ENCODE data around the gene ENTPD1.
A peak's percentile ranks its signal among the peaks of the same experiment; 100 is the strongest.
"Not testable (repeated sequence)": the region's sequence is repeated elsewhere in the genome, so short reads cannot be mapped to it uniquely, and the experiment has no call there.

ENTPD1 gene

DNA sequence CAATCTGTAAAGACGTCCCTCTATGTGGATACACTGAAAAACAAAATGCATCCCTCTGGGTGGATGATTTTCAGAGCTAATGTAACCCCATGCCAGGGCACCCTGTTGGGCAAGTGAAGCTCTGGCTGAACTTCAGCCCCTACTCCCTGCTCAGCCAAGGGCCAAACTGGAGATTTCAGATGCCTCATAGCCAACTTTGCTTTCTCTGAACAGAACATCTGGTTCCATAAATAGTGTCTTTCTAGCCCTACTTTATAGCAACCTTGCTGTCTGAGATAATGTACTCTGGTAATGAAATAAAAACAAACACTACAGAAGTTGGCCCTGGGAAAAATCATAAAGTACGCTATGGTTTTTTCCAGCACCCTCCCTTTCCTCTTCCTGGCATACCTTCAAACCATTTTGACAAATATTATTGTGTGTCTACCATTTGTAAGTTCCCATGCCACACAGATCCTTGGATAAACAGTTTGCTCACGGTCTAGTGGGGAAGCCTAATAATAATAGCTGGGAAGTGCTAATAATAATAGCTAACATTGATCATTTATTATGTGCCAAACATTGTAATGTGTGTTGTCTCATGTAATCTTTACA, 3.4 kb downstream of the ENTPD1 start:
- no peak for DNase-seq

DNA sequence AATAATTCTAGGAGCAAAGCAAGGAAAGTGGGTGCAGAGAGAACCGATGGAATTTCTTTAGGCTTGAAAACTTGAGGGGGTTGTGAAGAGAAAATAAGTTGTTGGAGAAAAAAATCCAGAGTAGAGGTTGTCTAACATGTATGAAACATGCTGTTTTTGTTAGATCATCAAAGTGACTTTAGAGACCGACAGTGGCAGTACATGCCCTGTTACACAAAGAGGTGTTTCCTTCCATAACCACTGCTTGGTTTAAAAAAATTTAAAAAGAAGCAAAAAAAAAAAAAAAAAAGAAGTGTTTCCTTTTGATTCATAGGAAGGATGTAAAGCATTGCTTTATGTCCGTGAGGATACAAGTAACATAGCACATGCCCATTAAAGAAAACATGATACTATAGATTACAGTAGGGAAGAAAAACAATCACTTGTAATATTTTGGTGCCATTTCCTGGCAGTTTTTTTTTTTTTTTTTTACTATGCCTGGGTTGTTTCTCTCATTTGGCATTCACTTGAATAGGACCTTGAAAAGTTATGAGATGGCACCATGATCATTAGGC, 6.1 kb downstream of the ENTPD1 start:
- DNase-seq = no peak

DNA sequence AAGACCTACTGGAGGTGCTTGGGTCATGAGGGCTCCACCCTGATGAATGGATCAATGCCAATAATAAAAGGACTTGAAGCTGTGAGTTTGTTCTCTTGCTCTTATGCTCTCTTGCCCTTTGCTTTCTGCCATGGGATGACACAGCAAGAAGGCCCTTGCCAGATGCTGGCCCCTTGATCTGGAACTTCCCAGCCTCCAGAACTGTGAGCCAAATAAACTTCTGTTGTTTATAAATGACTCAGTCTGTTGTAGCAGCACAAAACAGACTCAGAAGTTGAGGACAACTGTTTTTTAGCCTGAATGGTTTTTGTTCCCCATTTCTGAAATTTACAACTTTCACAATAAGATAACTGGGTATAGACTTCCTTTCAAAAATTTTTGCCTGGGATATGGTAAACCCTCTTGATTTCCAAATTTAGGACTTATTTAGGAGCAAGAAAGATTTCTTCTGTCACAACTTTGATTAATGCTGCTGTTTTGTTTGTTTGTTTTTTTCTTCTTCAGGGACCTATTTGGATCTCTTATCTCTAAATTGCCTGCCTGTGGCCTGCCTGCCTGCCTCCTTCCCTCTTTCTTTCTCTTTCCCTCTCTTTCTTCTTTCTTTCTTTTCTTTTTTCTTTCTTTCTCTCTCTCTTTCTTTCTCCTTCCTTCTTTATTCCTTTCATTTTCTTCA, 12.1 kb downstream of the ENTPD1 start:
- DNase-seq = no peak

DNA sequence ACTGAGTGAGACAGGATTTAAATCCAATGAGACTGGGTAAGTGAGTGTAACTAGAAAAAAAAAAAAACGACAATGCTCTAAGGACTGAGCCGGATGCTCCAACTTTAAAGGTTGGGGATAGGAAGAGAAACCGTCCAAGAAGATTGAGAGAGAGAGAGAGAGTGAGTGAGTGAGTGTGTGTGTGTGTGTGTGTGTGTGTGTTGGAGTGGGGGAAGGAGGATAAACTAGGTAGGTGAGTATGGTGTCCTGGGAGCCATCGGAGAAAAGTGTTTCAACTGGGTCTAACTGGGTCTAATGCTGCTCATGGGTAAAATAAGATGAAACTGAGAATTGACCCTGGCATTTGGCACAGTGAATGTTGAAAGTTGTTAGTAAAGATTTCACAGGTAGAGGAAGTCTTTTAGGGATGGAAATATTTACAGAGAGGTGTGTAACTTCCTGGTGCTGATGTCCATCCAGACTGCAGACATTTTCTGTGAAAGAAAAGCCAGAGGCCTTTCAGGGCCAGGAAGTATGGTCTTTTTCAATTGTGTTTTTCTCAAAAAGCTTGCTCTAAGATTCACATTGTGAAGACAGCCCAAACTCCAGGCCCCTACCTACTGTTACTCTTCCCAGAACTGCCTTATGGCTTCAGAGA, 14.2 kb downstream of the ENTPD1 start:
- DNase-seq = no peak

DNA sequence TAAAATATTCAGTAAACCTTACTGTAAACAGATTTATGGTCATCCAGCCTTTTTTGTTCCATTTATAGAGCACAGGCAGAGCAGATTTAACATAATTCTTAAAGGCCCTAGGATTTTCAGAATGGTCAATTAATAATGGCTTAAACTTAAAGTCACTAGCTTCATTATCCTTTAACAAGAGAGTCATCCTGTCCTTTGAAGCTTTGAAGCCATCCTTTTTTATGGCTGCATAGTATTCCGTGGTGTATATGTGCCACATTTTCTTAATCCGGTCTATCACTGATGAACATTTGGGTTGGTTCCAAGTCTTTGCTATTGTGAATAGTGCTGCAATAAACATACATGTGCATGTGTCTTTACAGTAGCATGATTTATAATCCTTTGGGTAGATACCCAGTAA, 17.5 kb downstream of the ENTPD1 start:
- not testable (repeated sequence) for DNase-seq

DNA sequence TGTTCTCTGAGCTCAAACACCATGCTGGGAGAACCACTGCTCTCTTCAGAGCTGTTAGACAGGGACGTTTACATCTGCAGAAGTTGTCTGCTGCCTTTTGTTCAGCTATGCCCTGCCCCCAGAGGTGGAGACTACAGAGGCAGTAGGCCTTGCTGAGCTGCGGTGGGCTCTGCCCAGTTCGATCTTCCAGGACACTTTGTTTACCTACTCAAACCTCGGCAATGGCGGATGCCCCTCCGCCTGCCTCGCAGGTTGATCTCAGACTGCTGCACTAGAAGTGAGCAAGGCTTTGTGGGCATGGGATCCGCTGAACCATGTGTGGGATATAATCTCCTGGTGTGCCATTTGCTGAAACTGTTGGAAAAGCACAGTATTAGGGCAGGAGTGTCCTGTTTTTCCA, 21.7 kb downstream of the ENTPD1 start:
- DNase-seq = not testable (repeated sequence)

DNA sequence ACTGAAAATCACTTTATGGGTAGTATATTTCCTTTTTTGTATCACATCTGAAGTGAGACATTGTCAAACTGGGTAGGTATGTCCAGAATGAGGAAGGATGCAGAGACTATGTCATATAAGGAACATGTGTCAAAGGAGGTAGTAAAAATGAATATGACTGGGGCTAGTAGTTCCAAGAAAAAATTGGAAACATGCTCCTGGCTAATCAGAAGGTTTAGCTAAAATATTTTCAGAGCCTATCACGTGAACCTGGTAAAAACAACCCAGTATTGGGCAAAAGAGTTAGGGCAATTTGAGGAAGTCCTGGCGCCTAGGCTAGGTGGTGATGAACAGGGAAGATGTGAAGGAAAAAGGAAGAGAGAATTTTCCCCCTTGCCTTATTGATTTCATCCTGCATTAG, 26.4 kb downstream of the ENTPD1 start:
- DNase-seq = no peak

DNA sequence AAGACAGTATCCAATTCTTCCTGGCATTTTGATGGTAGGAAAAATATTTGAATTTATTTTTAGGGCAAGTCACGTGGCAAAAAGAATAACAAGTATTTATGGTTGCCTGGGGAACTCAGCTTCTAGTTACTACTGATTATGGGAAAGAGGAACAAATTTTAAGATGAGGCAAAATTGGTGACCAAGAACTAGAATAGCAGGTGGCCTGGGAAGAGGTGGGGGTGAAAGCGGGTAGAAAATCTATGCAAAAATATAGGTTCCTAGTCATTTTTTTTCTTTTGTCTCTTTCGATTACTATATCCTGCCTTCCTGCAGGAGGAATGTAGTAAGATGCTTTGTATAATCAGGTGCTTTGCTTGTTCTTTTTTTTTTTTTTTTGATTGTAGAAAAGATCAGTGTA, 27.8 kb downstream of the ENTPD1 start:
- DNase-seq = no peak

DNA sequence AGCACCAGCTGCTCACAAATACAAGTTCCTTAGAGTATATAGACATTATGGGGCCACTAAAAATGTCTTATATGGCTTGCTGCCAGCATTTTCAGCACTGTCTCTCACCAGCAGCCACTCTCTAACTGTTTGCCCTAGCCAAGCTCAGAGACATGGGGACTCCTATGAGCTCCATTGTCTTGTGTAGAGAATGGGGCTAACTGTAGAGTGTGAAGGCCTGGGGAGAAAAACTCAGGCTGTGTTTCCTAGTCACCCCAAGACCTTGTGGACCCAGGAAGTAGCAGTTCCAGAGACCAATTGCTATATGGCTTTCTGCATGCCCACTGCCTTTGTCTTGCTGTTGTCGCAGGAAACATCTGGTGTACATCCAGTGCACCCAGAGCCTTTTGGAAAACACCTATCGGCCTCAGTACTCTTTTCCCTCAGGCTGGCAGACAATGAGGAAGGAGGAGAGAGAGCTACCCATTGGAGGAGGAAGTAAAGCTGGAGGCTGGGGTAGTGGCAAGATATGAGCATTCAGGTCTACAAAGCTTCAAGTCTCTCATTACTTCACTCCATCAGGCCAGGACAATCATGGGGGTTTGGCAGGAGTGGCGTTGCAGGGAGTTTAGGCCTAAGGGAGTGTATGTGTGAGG, 28.4 kb downstream of the ENTPD1 start:
- DNase-seq = no peak

DNA sequence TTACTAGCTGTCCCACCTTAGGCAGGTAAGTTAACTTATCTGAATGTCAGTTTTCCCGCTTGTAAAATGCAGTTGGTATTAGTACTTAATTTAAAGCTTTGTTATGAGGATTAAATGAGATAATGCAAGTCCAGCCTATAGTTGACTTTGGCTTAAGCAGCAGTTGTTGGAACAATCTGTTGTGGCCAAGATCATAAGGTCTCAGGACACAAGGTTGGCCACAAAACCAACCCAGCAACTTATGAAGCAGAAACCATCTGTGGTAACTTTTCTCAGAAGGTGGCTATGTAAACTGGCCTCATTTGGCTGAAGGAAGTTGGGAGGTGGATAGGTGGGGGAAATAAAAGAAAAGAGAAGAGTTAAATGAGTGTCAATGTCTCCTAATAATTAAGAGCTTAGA, 29.4 kb downstream of the ENTPD1 start:
- DNase-seq = no peak

DNA sequence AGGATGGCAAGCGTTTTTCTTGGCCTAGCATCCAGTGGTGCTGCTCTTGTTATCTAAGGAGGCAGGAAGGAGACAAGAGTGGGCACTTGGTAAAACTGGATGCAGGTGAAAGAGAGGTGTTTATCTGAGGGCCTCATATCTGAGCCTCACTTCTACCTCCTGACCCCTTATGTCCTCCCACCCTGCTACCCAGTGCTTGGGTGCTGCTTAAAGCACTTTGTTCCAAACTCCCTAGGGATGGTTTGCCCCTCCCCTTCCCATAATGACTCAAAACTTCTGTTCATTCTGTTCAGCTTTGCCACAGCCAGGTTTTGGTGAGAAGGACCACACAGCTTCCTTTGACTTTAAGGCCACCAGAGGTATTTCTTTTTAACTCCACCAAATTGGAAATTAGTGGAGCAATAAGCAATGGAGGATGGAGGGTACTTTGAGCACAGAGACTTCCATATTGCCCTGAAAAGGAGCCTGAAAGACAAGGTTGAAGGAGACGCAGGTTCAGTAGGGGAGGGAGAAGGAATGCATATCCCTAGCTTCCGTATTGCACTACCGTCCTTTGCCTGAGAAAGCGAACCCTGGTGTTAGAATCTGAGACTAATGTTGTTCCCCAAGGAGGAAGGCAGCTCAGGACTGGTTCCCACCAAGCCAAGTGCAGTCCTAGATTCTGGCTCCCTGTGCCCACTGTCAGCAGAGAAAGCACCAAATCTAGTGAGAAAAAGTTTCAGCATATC, 30.1 kb downstream of the ENTPD1 start:
- DNase-seq = no peak

DNA sequence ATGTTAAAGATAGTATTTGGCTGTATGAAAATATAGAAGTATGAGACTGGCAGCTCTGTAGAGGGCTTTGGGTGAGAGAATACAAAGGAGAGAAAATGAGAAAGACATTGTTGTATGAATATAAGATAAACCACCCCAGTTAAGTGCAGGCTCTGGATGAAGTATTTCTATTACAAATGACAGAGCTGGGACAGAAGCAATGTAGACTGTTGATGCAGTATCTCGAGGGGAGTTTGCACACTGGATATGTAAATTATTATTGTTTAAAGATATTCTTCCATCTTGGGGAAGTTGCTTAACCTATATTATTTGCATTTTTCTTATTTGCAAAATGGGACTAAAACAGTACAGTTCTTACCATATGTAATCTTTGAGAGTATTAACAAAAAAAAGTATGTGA, 31.5 kb downstream of the ENTPD1 start:
- DNase-seq = no peak

DNA sequence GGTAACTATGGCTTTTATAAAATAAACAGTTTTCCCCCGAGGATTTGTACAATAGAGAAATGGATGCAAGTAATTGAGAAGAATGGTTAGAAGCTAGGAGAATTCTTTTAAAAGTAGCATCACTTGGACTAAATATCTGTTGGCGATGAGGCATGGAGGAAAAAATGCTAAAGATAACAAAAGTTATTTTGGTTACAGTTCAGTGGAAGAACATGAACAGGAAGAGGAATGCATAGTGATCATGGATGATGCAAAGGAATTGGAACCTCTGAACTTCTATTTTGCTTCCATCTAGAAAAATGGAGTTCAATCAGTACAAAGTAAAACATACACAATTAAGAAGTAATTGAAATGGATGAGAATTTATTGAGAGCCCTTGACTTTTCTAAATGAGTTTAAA, 32.9 kb downstream of the ENTPD1 start:
- no peak for DNase-seq

DNA sequence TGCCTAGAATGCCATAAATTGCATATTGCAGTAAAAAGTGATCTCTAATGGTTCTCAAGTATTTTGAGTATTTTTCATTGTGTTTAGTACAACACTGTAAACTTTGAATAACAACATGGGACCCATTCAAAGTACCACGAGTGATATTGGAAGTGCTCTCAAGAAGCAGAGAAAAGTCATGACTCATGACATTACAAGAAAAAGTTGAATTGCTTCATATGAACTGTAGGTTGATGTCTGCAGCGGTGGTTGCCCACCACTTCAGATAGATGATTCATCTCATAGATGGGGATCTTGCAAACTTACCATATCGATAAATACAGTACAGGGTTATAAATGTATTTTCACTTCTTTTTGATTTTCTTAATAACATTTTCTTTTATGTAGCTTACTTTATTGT, 33.9 kb downstream of the ENTPD1 start:
- DNase-seq = peak; percentile 4

DNA sequence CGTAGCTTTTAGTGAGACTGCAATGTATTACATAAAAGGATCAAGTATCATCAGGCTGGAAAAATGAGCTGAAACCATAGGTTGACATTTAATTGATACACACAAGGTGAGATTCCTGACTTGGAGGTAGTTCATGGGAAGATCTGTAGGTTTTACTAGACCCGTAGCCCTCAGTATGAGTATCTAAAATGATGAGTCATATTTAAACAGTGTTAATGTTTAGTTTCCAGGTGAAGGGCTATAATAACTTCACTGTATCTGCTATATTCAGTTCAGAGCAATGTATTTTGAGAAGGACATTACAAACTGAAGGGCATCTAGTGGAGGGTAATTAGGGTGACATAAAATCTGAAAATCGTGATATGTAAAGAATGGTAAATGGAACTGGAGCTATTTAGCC, 35.0 kb downstream of the ENTPD1 start:
- DNase-seq = no peak

DNA sequence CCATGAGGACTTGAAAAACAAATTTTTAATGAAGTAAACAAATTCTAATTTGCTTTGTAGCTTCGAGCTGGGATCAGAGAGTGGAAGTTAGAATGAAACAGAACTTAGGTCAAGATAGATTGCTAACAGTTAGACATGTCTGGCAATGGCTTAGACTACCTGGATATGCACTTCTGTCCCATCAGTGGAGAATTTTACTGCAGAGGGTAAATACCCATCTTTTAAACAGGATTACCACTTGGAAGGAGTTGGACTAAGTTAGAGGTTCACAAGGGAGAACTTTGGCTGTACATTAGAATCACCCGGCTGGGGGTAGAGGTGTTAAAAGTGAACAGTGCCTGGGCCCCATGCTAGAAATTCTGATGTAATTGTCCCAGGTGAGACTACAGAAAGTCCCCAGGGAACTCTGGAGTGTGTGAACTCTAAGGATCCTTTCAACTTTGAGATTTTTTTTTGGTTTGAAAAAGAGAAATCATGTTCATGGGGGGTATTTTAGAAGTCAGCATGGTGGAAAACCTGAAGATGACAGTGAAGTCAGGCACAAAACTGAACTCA, 35.5 kb downstream of the ENTPD1 start:
- DNase-seq = no peak

DNA sequence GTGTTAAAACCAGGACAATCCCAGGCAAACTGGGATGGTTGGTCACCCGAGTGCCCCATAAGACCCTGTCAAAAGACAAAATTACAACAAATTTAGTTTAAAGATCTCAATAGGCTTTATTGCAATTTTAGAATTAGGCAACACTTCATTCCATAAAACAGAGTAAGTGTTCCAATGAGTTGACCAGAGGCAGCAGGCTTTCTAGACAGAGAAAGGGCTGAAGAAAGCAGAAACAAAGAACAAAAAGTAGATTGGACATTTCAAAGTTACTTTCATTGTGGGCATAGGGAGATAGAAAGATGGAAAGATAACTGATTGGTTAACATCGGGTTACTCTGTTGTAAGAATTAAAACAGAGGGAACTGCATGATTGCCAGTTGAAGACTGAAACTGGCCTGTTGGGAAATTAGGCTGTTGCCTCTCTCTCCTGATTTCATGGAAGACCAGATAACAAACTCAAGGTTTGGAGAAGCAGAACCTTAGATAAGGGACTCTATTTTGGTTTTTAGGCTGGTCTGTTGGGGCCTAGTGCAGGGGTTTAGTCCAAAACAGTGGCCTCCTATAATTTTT, 36.3 kb downstream of the ENTPD1 start:
- no peak for DNase-seq

DNA sequence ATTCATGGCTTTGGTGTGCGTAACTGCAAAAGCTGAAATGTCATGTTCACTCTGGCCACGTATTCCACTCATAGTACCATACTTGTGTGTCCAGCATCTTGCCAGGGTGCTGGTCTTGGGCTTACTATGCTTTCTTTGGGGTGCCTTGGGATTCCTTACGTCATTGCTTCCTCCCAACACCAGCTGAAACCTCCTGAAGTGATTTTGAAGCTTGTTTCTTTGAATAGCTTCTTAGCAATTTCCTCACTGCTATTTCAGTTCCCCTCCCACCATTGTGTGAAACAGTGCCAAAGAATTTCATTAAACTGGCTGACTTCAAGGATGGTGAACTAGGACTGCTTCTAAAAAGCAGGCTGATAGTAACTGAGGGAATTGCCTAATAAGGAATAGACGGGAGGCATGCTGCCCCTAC, 36.9 kb downstream of the ENTPD1 start:
- no peak for DNase-seq

DNA sequence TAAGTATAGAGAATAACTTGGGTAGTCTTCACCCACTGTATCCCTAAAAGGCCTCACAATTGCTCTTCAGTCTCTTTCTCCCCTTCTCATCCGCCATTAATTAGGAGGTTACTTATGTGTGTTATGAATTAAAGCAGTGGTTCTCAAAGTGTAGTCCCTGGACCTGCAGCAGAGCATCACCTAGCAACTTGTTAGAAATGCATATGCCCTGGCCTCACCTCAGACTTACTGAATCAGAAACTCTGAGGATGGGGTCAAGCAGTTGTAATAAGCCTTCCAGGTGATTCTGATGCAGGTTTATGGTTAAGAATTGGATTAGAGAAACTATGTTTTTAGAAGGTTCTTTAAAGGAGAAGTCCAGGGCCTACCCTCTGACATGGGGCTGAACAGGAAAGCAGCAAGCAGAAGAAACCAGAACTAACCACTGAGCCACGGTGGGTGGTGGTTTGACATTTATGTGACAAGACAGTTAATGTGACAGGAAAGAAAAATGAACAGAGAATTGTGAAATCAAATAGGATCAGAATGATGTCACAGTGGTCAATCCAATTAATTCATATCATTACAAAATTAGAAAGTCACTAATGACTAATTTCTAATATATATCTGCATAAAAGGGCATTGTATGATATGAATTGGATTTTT, 37.6 kb downstream of the ENTPD1 start:
- peak; percentile 17 for DNase-seq

DNA sequence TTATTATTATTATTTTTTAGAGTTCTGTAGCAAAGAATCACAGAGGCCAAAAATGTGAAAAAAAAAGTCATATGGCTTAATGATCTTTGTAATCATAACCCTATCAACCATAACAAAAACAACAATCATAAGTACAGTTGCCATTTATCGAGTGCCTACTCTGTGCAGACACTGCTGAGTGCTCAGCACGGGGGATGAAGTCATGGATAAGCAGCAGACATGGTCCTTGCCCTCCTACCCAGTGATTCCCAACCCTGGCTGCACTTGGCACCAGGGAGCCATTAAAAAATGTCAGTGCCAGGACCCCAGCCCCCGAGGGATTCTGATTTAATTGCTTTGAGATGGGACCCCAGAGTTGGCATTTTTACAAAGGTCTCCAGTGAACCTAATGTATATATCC, 38.2 kb downstream of the ENTPD1 start:
- DNase-seq = no peak

DNA sequence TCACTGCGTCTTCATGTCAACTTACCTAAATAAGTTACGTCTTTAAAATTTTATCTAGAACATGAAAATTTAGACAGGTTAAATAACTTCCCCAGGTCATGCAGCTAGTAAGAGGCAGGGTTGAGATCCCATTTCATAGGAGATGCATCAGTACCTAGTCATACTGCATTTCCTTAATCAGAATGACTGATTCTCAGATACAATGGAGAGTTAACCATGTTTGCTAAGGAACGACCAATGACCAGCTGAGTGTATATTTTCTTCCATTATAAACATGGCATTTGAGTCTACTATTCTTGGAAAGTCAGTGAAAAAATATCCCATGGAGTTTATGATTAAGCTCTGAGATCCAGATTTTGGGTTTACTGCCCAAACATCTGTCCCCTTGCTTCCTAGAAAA, 39.6 kb downstream of the ENTPD1 start:
- no peak for DNase-seq

DNA sequence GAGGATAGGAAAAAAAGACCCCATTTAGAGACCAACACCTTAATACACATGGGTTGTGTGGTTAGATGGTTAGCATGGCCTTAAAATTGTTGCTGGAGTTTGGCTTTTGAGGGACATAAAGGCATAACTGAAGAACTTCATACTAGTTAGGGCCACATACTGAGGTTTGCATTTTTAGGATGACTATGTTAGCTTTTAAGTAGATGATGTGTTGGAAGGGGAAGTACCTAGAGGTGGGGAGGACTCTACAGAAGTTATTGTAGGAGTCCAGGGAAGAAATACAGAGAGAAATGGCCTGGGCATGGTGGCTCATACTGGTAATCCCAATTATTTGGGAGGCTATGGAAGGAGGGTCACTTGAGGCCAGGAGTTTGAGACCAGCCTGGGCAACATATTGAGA, 40.5 kb downstream of the ENTPD1 start:
- DNase-seq = no peak
